Fibroblast of skin of scalp (primary cell): ENCODE measurements around the gene ST6GALNAC4.

Experiments used
- DNase-seq: peaks from one replicate; pipeline ENCODE4 v3.0.0-alpha.2; 2013

ST6GALNAC4 gene

GRCh38 chr9:127946728-127947127 is 29.9 kb upstream of the ST6GALNAC4 start:
- no peak for DNase-seq

DNA sequence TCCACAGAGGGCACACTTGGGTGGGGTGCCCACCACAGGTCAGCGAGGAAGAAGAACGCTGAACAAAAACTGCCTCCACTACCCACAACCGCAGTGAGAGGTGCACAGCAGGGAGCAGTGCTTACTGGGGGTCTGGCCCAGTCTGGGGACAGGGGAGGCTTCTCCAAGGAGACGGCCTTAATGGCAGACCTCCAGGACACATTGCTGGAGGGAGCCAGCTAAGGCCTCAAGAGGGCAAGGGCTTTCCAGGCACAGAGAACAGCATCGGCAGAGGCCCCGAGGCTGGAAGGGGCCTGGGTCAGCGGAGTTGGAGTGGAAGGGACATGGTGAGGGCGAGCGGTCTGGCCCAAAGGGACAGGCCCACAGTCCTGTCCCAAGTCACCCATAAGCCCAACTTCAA is 29.1 kb upstream of the ST6GALNAC4 start:
- DNase-seq = no peak

DNA sequence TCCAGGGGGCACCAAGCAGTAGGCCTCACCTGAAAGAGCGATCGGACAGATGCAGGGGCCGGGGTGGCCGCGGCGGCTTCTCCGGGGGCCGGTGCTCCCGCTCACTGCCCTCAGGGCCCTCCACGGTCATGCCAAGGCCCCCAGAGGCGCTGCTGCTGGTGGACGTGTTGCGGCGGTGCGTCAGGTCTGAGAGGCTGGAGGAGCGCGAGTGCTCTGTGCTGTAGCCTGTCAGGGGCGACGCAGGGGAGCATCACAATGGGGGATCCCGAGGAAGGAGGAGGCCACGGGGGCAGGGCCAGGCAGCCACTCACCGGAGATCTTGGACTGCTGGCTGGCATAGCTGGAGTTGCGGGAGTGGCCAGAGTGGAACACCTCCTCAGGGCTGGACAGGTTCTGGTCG is 28.5 kb upstream of the ST6GALNAC4 start:
- no peak for DNase-seq

DNA sequence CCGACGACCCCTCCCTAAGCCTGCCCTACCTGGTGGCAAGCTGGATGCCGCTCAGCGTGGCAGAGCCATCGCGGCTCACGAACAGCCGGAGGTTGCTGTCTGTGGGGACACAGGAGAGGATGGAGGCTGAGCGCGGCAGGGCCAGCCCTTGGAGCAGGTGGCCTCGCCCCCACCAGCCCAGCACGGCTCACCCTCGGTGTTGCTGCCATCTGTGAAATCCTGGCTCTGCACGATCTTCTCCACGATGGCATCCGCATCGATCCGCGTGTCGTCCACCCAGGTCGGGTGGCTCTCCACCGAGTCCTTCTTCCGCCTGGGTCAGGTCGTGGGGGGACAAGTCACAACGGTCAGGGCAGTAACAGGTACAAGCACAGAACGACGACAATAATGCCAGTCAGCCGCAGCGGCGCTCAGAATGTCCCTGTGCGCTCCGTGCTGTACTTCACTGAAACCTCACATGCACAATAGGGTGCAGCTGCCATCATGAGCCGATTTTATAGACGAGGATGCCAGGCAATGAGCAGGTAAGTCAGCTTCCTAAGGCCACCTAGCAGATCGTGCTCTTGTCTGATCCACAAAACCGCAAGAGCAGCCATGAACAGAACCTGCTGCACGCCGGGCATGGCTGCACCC is 27.9 kb upstream of the ST6GALNAC4 start:
- no peak for DNase-seq

DNA sequence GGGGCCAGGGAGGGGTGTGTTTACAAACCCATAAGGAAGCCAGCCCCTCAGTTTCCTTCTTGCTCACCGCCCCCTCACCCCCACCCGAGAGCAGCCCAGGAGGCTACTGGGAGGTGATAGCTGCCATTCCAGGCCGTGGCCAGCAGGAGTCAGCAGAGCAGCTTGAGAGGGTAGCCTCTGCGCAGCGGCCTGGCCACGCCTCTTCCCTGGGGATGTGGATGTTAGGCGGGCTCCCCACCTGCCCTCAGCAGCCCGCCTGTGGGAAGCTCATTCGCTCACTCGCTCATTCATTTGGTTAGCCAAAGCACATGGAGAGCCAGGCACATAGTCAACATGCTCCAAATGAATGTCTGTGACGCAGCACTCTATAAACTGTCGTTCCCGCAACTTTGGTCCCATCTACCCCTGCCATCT is 26.9 kb upstream of the ST6GALNAC4 start:
- DNase-seq = peak; percentile 79

DNA sequence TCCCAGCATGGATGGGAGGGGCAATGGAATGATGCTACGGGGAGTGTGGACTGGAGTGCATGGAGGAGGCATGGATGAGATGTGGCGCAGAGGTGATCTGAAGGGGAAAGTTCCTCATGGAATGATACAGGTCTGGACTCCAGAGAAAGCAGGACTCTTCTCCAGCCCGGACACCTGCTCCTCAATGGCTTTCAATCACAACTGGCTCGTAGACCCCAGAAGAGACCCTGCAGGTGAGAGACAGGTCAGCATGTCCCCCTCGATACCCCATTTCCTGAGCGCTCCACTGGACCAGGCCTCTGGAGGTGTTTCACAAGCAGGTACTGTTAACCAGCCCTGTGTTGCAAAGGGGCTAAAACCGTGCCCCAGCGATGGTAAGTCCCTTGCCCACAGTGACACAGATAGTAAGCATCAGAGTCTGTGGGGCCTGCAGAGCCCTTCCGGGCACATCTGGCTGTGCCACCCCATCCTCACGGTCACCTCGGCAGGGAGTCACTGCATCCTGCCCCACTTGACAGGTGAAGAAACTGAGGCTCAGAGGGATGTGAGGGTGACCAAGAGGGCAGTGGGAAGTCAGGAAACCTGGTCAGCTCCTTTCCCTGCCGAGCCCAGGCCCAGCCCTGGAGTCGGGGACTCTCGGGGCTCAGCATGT is 26.3 kb upstream of the ST6GALNAC4 start:
- DNase-seq = no peak

DNA sequence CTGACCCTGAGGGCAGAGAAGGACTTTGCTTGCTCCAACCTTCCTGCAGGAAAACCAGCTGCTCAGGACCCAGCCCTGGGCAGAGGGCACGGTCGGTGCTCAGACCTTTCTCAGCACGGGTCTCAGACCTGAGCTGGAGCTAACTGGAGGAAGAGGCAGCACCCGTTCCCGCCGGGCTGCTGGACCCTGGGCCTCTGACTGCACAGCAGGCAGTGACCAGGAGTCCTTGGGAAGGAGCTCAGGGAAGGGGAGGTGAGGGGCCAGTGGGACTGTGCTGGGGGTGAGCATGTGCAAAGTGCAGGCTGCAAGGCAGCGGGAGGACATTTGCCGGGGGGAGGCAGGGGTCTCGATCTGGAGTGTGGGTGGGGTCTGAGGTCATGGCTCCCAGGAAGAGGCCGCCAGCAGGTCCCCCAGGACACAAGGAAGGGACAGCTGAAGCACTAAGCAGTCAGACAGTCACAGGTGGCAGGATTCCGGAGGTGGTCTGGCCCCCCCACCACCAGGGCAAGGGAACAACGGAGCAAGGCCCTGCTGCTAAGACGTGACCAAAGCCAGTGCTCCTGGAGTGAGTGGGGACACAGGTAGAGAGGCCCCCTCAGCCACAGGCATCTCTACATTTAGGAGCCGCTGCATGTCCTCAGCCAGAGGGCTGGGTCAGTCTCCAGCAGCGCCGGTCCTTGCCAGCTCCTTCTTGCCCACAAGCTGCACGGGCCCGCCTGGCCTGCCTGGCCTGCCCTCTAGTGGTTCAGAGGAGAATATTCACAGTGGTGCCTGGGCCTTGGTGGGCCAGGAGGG is 25.6 kb upstream of the ST6GALNAC4 start:
- peak; percentile 67 for DNase-seq

- no peak for DNase-seq
Observed at GRCh38 chr9:127941961-127942215, 25.0 kb upstream of the ST6GALNAC4 start.

DNA sequence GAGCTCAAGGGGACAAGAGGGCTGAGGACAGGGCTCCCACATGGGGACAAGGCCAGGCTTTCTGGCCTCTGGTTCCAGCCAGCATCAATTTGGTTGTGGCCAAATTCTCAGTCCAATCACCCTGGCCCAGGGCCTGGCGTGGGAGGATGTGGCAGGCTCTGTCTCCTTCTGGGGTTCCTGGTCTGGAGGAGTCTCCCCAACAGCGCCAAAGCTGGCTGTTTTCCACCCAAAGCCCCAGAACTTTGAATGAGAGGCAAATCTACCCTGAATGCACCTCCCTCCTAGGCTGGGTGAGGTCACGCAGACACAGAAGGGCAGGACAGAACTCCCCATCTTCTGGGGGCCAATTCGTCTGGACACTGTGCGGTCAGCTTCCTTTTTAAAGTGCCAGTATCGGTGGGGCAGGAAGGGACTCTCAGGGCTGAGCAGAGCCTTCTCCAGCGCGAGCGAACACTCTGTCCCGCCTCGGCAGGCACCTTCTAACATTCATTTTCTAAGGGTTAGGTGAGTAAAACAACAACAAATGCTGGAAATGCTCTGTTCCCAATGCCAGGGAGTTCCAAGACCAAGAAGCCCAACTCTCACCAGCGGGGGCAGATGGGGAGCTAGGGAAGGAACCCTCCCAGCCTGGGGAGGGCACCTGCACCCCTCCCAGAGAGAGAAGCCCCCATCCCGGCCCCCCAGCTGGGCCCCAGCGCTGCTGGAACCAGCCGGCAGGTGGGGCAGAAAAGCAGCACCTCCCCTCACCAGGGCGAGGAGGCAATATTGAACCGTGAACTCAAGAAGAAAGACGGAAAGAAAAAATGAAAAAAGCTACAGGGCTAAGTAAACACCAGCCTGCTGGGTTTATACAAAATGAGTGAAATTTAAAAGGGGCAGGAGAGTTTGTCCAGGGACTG is 24.5 kb upstream of the ST6GALNAC4 start:
- no peak for DNase-seq

DNA sequence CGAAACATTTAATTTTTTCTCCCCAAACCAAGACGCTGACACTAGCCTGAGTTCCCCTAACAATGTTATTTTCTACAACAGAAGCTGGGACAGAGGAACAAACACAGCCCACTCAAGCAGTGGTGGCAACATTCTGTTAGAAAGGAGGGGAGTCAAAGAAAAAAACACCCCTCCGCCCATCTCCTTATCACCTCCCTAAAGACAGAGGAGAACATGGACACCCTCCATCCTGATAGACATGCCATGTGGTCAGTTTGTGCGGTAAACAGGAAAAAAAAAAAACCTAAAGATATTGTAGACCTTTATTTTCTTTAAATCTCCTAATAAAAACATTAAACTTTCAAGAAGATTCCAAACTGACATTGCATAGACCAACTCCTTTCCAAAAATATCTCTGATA is 23.8 kb upstream of the ST6GALNAC4 start:
- no peak for DNase-seq

DNA sequence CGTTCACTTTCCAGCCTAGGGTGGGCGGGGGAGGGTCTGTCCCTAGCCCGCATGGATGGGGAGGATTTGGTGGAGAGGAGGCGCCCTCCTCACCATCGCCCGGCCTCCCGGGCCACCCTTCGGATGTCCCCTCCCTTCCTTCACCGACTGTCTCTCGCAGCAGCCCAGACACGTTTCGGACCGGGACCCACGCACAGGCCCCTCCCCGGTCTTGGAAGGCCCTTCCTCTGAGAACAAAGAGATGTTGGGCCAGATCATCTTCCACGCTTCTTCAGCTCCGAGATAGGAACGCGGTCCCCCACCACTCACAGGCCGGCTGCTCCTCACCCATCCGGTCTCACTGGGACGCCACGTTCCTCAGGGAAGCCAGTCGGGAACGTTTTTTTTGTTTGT is 21.5 kb upstream of the ST6GALNAC4 start:
- DNase-seq = no peak

DNA sequence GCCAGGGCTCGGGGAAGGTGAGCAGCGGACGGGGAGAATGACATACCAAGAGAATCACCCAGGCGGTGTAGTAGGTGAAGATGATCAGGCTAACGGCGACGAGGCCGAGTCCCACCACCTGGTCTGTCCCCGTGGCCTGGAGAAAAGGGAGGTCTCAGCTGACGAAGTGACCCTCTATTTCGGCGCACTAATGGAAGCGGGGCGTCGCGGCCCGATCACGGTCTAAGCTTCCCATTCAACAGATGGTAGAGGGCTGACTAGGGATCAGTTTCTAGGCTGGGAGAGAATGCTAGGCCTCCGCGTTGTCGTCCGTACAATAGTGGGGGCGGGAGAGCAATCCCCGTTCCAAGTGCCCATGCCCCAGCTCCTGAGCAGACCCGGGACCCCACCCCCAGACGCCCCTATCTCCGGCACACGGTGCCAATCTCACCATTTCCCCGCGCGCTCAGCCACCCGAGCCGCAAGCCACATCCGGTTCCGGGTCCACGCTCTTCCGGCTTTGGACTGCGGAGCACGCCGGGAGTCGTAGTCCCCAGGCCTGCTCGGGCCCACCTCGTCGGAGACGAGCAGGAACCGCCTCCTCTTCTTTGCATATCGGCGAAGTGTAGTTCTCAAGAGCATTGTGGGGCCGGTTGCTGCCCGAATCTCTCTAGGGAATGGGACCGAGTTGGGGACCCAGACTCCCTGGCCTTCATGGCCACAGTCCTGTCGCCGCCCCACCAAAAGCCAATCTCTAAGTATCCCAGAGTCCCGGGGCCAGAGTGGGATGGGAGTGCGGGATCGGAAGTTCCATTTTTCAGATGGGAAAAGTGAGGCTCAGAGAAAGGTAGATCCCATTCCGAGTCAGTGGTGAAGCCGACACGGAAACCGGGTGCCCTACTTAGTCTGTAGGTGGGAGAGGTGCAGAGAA is 20.8 kb upstream of the ST6GALNAC4 start, which contains the start of gene DPM2:
Gene DPM2, minus strand, starts transcription at position 467 of the 910 bp plus-strand sequence. Its CDS starts 34 bp downstream, at position 433.
- DNase-seq = peak; percentile 88

GRCh38 chr9:127937056-127937387 is 20.2 kb upstream of the ST6GALNAC4 start:
- no peak for DNase-seq

DNA sequence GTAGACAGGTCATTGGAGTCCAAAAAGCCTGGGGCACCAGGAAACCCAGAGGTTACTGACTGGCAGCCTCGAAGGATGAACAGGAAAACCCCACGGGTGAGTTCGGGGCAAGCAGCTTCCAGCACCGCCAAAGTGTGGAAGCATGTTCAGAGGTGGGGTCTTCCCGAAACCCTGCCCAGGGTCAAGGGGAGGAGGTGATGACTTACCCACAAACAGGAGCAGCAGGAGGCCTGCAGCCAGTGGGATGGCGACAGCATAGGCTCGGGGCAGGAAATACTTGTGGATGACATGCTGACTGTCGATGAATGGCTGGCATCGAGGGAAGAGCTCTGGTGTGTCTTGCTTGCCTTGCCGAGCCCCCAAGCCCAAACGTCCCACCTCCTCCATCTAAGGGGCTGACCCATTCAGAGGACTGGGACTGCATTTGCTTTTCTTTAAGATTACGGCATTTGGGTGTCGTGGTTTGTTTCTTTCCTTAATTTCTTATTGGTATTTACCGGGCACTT is 19.6 kb upstream of the ST6GALNAC4 start:
- no peak for DNase-seq

GRCh38 chr9:127935765-127936221 is 19.0 kb upstream of the ST6GALNAC4 start:
- no peak for DNase-seq

GRCh38 chr9:127934986-127935385 is 18.1 kb upstream of the ST6GALNAC4 start:
- no peak for DNase-seq

DNA sequence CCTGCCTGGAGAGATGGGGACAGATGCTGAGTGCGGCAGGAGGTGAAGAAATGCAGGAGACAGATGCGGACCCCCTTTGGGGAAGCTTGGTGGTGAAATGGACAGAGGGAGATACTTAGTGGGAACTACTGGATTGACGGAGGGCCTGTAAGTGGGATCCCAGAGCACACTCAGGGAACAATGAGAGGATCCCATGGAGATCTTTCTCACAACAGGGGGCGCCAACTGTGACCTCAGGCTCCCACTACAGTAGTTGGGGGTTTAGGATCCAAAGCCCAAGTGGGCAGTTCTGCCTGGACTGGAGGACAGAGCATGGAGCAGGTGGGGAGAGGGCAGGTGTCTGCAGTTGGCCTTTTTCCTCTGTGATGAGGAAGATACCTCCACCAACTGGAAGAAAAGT is 17.4 kb upstream of the ST6GALNAC4 start:
- DNase-seq = no peak

- peak; percentile 79 for DNase-seq
Observed at GRCh38 chr9:127931092-127931881, 14.4 kb upstream of the ST6GALNAC4 start.

GRCh38 chr9:127930231-127931091 is 13.6 kb upstream of the ST6GALNAC4 start, which contains the start of gene PIP5KL1:
TSS of gene PIP5KL1 (minus strand) at chr9:127930777. CDS start at chr9:127930752, 25 bp downstream.
- peak; percentile 78 for DNase-seq

GRCh38 chr9:127929625-127929979 is 12.8 kb upstream of the ST6GALNAC4 start:
- no peak for DNase-seq
